Jurkat, Clone E6-1 (cell line): ENCODE measurements around the gene CD27. TPM values are rescaled to one million over a fixed set of nuclear protein-coding genes. Genes with fewer than 3 reads are reported as not detected.
"Not testable (repeated sequence)": the region's sequence is repeated elsewhere in the genome, so short reads cannot be mapped to it uniquely, and the experiment has no call there.

ENCODE experiments used
- DNase-seq: peaks from one replicate; pipeline ENCODE4 v3.0.0-alpha.2; 2011; ENCODE audit warnings: low read depth, low spot score
- H3K4me3 ChIP-seq: 2 replicates; pipeline ENCODE4 v1.5.1; 2011; ENCODE audit warnings: mild to moderate bottlenecking, low read length, control low read depth, moderate library complexity
- polyA plus RNA-seq: library from polyadenylated mRNA; unstranded; fragments of >200 nt; gene quantifications from one replicate; pipeline ENCODE4 v1.2.1, GENCODE V29; 2012; ENCODE audit warnings: missing spikeins; ENCODE audit not compliant: insufficient read length, insufficient read depth

Gene CD27
- polyA plus RNA-seq: 6.7 TPM

GRCh38 chr12:6444704-6445688 is at the start of gene CD27:
Gene CD27 (plus strand): TSS chr12:6444955. CDS start chr12:6445096, 141 bp downstream.
- H3K4me3 ChIP-seq: peak within 1 kb of the TSS; percentile 28
- peak; percentile 82 for DNase-seq

GRCh38 chr12:6396031-6396430 is 48.7 kb upstream of the CD27 start:
- no peak for DNase-seq
- no peak overlapping the region for H3K4me3 ChIP-seq

- H3K4me3 ChIP-seq: no peak overlapping the region
- no peak for DNase-seq
Observed at GRCh38 chr12:6399884-6400644, 44.7 kb upstream of the CD27 start.

- no peak for DNase-seq
- no peak overlapping the region for H3K4me3 ChIP-seq
Observed at GRCh38 chr12:6404390-6404789, 40.4 kb upstream of the CD27 start.

GRCh38 chr12:6405963-6406362 is 38.8 kb upstream of the CD27 start:
- DNase-seq: no peak
- no peak overlapping the region for H3K4me3 ChIP-seq

GRCh38 chr12:6407236-6407954 is 37.4 kb upstream of the CD27 start:
- H3K4me3 ChIP-seq: no peak overlapping the region
- no peak for DNase-seq

GRCh38 chr12:6416596-6416995 is 28.2 kb upstream of the CD27 start:
- H3K4me3 ChIP-seq: no peak overlapping the region
- no peak for DNase-seq

GRCh38 chr12:6418796-6419195 is 26.0 kb upstream of the CD27 start:
- H3K4me3 ChIP-seq: no peak overlapping the region
- no peak for DNase-seq

GRCh38 chr12:6420364-6420763 is 24.4 kb upstream of the CD27 start:
- no peak for DNase-seq
- H3K4me3 ChIP-seq: no peak overlapping the region

- no peak overlapping the region for H3K4me3 ChIP-seq
- peak; percentile 91 for DNase-seq
Observed at GRCh38 chr12:6423267-6424007, 21.3 kb upstream of the CD27 start.

GRCh38 chr12:6424008-6424347 is 20.8 kb upstream of the CD27 start:
- DNase-seq: no peak
- no peak overlapping the region for H3K4me3 ChIP-seq

- no peak overlapping the region for H3K4me3 ChIP-seq
- DNase-seq: no peak
Observed at GRCh38 chr12:6424866-6425265, 19.9 kb upstream of the CD27 start.

- DNase-seq: no peak
- no peak overlapping the region for H3K4me3 ChIP-seq
Observed at GRCh38 chr12:6425590-6426531, 18.9 kb upstream of the CD27 start.

GRCh38 chr12:6426882-6427671 is 17.7 kb upstream of the CD27 start:
- H3K4me3 ChIP-seq: no peak overlapping the region
- DNase-seq: peak; percentile 58

- H3K4me3 ChIP-seq, DNase-seq: not testable (repeated sequence)
Observed at GRCh38 chr12:6427796-6428195, 17.0 kb upstream of the CD27 start.

GRCh38 chr12:6428326-6428725 is 16.4 kb upstream of the CD27 start:
- no peak overlapping the region for H3K4me3 ChIP-seq
- no peak for DNase-seq
